ENCODE results near the gene COL10A1. TPM values are rescaled to one million over a fixed set of nuclear protein-coding genes. Genes with fewer than 3 reads are reported as not detected.

COL10A1 gene
- total and polyA plus RNA-seq, 10 of the 15 experiments (the other 5 are each of a cell fraction or from before 2014, with no cell fraction given) = 0.02 to 0.33 (median 0.06) TPM; not detected in 5

GRCh38 chr6:116154887-116155286 lies 29.0 kb upstream of the COL10A1 start:
- H3K4me3 ChIP-seq = no peak overlapping the region
- 98% methylated on average over 2 of the region's 2 CpGs for WGBS (ENCODE audit: insufficient coverage, insufficient replicate concordance, low lambda C conversion rate, missing lambda C conversion rate)
- RAD21 ChIA-PET (ENCODE audit: unreplicated experiment) = no interaction called here
- in situ Hi-C loops (cut with MboI) (no loop called here), intact Hi-C loops (cut with micrococcal nuclease; ENCODE audit: unreplicated experiment) (no loop called here)
- SMC1A ChIA-PET (ENCODE audit: uncharacterized antibody, unreplicated experiment) = no interaction called here
- H3K9me3 ChIP-seq (replicated peaks; ENCODE audit: control insufficient read depth, insufficient read depth, low read length) = no peaks in the 10 kb centered on the region; the same call in 2 of the 3 replicates
- H3K9ac ChIP-seq (ENCODE audit: control insufficient read depth, insufficient read depth, low read length) = no peak overlapping the region
- H2AFZ ChIP-seq (ENCODE audit: control insufficient read depth, low read depth, low read length) = no peak overlapping the region
- no peak for ATAC-seq
- POLR2A ChIA-PET = no interaction called here
- H3K4me1 ChIP-seq (ENCODE audit: control insufficient read depth, insufficient read depth, low read length) = no peaks in the 10 kb centered on the region
- no peaks in the 10 kb centered on the region for H4K20me1 ChIP-seq (ENCODE audit: control insufficient read depth, insufficient read depth)
- FAIRE-seq = no peak
- no peaks in the 10 kb centered on the region for H3K36me3 ChIP-seq (ENCODE audit: control insufficient read depth in 2 of 2, insufficient read depth in 2 of 2, low read length in 1 of 2)
- CTCF ChIA-PET = no interaction called here
- no peak overlapping the region for H3K4me2 ChIP-seq (ENCODE audit: control insufficient read depth, insufficient read depth)
- no TSS peak for BruUV-seq (replicated peaks)
- H3K79me2 ChIP-seq (ENCODE audit: control insufficient read depth, insufficient read depth, low read length) = no peaks in the 10 kb centered on the region
- no peak overlapping the region for H3K27ac ChIP-seq (ENCODE audit: control insufficient read depth, insufficient read depth)
- H3K27me3 ChIP-seq (replicated peaks in 1 of 2; ENCODE audit: control insufficient read depth in 2 of 2, insufficient read depth in 2 of 2, low read length in 1 of 2) = no peaks in the 10 kb centered on the region
- TF ChIP-seq POU2F2 (IDR thresholded peaks at IDR 0.05; ENCODE audit: borderline replicate concordance, low read depth, low read length) (no peak), BCLAF1 (IDR thresholded peaks at IDR 0.05) (no peak), SREBF1 (IDR thresholded peaks at IDR 0.05; ENCODE audit: low read length) (no peak), ETV6 (conservative IDR thresholded peaks at IDR 0.05 in 1 of 2, IDR thresholded peaks at IDR 0.05 in 1 of 2; ENCODE audit: borderline replicate concordance in 1 of 2, low read depth in 1 of 2) (no peak), CTCF (IDR thresholded peaks at IDR 0.05 in 2 of 3, conservative IDR thresholded peaks at IDR 0.05 in 1 of 3; ENCODE audit: control insufficient read depth in 2 of 3, extremely low read depth in 1 of 3, insufficient read depth in 1 of 3, low read depth in 3 of 3, low read length in 3 of 3) (no peak), SP1 (IDR thresholded peaks at IDR 0.05; ENCODE audit: low read depth, low read length) (no peak), ZNF274 (IDR thresholded peaks at IDR 0.05; ENCODE audit: insufficient read depth, insufficient read length) (no peak), CHD2 (IDR thresholded peaks at IDR 0.05; ENCODE audit: borderline replicate concordance, low read depth, low read length) (no peak), ATF7 (IDR thresholded peaks at IDR 0.05; ENCODE audit: low read depth) (no peak), NR2C1 (IDR thresholded peaks at IDR 0.05) (no peak), NFYA (IDR thresholded peaks at IDR 0.05; ENCODE audit: borderline replicate concordance, low read depth, low read length) (no peak), SRF (IDR thresholded peaks at IDR 0.05; ENCODE audit: low read depth in 2 of 2, low read length in 2 of 2) (no peak), MYB (IDR thresholded peaks at IDR 0.05; ENCODE audit: borderline replicate concordance, low read depth, low read length) (no peak), CBFB (IDR thresholded peaks at IDR 0.05; ENCODE audit: low read depth) (no peak), TBL1XR1 (IDR thresholded peaks at IDR 0.05; ENCODE audit: low read depth, low read length) (no peak), ZBTB4 (CRISPR knock-in tag; IDR thresholded peaks at IDR 0.05) (no peak), JUND (IDR thresholded peaks at IDR 0.05; ENCODE audit: low read depth, low read length) (no peak), BCL11A (IDR thresholded peaks at IDR 0.05; ENCODE audit: low read depth, low read length) (no peak)
- DNase-seq (ENCODE audit: low read depth, low spot score) = no peak
